Mesothelial cell of epicardium (in vitro differentiated cells): ENCODE measurements around the gene EZH1. TPM values are rescaled to one million over a fixed set of nuclear protein-coding genes. Genes with fewer than 3 reads are reported as not detected.

ENCODE experiments used
- DNase-seq, 2 experiments: peaks; one replicate each; pipeline ENCODE4 v3.0.0; 2021; ENCODE audit warnings: low spot score in 2 of 2; ENCODE audit not compliant: unreplicated experiment in 2 of 2
- H3K27ac Mint-ChIP-seq: 2 replicates; pipeline ENCODE4 v1.8.0; 2021; ENCODE audit warnings: mixed read lengths
- H3K27me3 Mint-ChIP-seq: 2 replicates; pipeline ENCODE4 v1.8.0; 2021; ENCODE audit warnings: low read depth, mixed read lengths
- H3K36me3 Mint-ChIP-seq: 2 replicates; pipeline ENCODE4 v1.8.0; 2021; ENCODE audit warnings: mixed read lengths
- H3K4me1 Mint-ChIP-seq: 2 replicates; pipeline ENCODE4 v1.8.0; 2021; ENCODE audit warnings: mixed read lengths
- H3K4me3 Mint-ChIP-seq: 2 replicates; pipeline ENCODE4 v1.8.0; 2021; ENCODE audit warnings: mild to moderate bottlenecking, moderate library complexity, mixed read lengths
- H3K9me3 Mint-ChIP-seq: 2 replicates; pipeline ENCODE4 v1.8.0; 2021; ENCODE audit warnings: mixed read lengths
- CTCF ChIP-seq: fragments of 200-600 bp; sonication (generic); IDR thresholded peaks from one replicate; pipeline ENCODE4 v1.5.0; 2021; ENCODE audit warnings: antibody characterized with exemption; ENCODE audit not compliant: unreplicated experiment
- total RNA-seq: library from RNA; stranded (reverse); gene quantifications from 3 replicates; pipeline ENCODE4 v1.2.1, GENCODE V29; 2021

Gene EZH1
- total RNA-seq, 1 donor from 2014 or later = 45.1 TPM

- Mint-ChIP-seq H3K27me3 (no peaks in the 10 kb centered on the region), H3K36me3 (peaks cover 10% of the 10 kb centered on the region)
Measured at GRCh38 chr17:42694524-42694923, 50.3 kb downstream of the EZH1 start.

GRCh38 chr17:42692489-42692888 is 52.4 kb downstream of the EZH1 start:
- Mint-ChIP-seq H3K27me3 (no peaks in the 10 kb centered on the region), H3K9me3 (no peaks in the 10 kb centered on the region), H3K36me3 (peaks cover 10% of the 10 kb centered on the region), H3K27ac (no peak overlapping the region), H3K4me1 (no peaks in the 10 kb centered on the region), H3K4me3 (no peak overlapping the region)
- no peak for DNase-seq
- TF ChIP-seq CTCF = no peak

More at GRCh38 chr17:42694524-42694923, 50.3 kb downstream of the EZH1 start:
- H3K4me1 Mint-ChIP-seq = peaks cover 7% of the 10 kb centered on the region
- no peak for TF ChIP-seq CTCF
- no peak overlapping the region for H3K27ac Mint-ChIP-seq
- H3K9me3 Mint-ChIP-seq = no peaks in the 10 kb centered on the region
- H3K4me3 Mint-ChIP-seq = no peak overlapping the region
- DNase-seq = no peak

GRCh38 chr17:42691021-42691545 is 53.8 kb downstream of the EZH1 start:
- Mint-ChIP-seq H3K36me3 (peaks cover 10% of the 10 kb centered on the region), H3K27me3 (no peaks in the 10 kb centered on the region), H3K27ac (no peak overlapping the region), H3K9me3 (no peaks in the 10 kb centered on the region), H3K4me3 (no peak overlapping the region), H3K4me1 (no peaks in the 10 kb centered on the region)
- no peak for DNase-seq
- no peak for TF ChIP-seq CTCF

- no peak for DNase-seq
- Mint-ChIP-seq H3K4me1 (no peaks in the 10 kb centered on the region), H3K4me3 (no peak overlapping the region), H3K36me3 (peaks cover 9% of the 10 kb centered on the region), H3K9me3 (no peaks in the 10 kb centered on the region), H3K27me3 (no peaks in the 10 kb centered on the region), H3K27ac (no peak overlapping the region)
- TF ChIP-seq CTCF = no peak
Measured at GRCh38 chr17:42690596-42690995, 54.2 kb downstream of the EZH1 start.

- peaks cover 12% of the 10 kb centered on the region for H3K36me3 Mint-ChIP-seq
- H3K4me1 Mint-ChIP-seq = peaks cover 6% of the 10 kb centered on the region
- no peak for TF ChIP-seq CTCF
- no peak overlapping the region for H3K4me3 Mint-ChIP-seq
- DNase-seq = no peak
- peaks cover 14% of the 10 kb centered on the region for H3K27me3 Mint-ChIP-seq
- H3K27ac Mint-ChIP-seq = no peak overlapping the region
- no peaks in the 10 kb centered on the region for H3K9me3 Mint-ChIP-seq
Measured at GRCh38 chr17:42687707-42688320, 57.0 kb downstream of the EZH1 start.
